Stimulated activated CD8-positive, alpha-beta memory T cell treated with anti-CD3 and anti-CD28 coated beads, Interleukin-15, amount 100 ng/mL, for 24 hours (primary cell): Measurements from ENCODE around the gene GRXCR2.
"Not testable (repeated sequence)": the region's sequence is repeated elsewhere in the genome, so short reads cannot be mapped to it uniquely, and the experiment has no call there.

Experiments
- DNase-seq: peaks from one replicate; pipeline ENCODE4 v3.0.0-alpha.2; 2020; ENCODE audit warnings: low read depth

GRXCR2 gene

DNA sequence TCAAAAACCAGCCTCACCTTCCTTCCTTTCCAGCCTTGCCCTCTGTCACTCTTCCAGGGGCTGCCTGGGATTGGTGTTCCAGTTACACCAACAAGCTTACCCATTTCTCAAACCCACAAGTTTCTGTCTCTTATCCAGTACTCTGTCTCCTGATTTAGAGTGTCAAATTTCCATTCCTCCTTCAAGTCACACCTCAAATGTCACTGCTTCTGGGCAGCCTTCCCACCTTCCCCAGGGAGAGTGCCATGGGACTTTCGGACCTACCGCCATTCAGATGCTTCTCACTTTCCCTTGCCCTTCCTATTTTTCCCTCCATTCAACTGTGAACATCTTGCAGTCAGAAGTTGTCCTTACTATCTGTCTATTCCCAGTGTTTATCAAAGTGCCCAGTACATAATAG is 2.0 kb upstream of the GRXCR2 start:
- no peak for DNase-seq

DNA sequence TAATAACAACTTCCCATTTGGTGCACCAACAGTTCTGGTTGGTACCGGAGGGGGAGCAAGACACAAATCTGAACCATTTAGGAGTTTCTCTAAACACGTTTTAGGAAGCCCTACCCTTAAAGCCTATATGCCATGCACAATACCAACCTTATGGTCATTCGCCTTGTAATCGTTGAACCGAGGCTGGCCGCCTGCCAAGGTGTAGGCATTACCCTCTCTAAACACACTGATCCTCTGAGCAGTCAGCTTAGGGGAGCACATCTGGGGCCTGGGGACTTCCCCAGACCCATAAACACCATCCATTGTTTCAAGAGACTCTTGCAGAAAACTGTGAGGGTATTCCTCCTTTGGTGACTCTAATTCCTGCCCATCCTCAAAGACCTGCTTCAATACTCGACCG is 328 bp downstream of the GRXCR2 start:
- DNase-seq = no peak

DNA sequence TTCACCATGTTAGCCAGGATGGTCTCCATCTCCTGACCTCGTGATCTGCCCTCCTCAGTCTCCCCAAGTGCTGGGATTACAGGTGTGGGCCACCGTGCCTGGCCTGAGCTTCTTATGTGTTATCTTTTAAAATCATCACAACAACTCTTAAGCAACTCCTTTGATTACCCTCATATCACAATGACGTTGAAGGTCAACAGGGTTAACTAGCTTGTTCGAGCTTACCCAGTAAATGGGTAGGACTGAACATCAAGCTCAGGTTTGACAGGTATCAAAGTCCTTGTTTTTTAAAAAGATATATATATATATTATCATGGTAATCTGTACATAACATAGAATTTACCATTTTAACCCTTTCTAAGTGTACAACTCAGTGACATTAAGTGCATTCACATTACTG is 3.1 kb downstream of the GRXCR2 start:
- DNase-seq = no peak

DNA sequence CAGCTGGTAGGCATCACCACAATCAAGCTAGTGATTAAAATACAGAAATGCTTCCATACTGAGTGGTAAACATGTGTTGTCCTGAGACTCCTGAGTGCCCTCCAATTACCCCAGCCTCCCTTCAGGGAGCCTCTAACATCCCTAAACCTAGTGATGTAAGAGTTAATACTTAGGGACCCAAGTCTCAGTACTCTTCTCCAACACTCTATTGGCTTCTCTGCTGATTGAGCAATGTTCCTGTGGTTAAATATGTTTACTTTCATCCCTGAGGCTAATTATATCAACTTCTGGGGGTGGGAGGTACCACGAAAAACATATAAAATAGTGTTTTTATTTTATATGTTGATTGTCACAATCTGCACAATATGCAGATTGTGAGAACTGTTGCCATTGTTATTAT is 5.0 kb downstream of the GRXCR2 start:
- DNase-seq = no peak

DNA sequence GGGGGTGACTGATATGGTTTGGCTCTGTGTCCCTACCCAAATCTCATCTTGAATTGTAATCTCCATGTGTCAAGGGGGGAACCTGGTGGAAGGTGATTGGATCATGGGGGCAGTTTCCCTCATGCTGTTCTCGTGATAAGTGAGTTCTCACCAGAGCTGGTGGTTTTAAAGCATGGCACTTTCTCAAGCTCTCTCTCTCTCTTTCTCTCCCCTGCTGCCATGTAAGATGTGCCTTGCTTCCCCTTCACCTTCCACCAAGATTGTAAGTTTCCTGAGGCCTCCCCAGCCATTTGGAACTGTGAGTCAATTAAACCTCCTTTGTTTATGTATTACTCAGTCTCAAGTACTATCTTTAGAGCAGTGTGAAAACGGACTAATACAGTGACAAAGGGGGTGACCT is 8.4 kb downstream of the GRXCR2 start:
- DNase-seq = not testable (repeated sequence)

DNA sequence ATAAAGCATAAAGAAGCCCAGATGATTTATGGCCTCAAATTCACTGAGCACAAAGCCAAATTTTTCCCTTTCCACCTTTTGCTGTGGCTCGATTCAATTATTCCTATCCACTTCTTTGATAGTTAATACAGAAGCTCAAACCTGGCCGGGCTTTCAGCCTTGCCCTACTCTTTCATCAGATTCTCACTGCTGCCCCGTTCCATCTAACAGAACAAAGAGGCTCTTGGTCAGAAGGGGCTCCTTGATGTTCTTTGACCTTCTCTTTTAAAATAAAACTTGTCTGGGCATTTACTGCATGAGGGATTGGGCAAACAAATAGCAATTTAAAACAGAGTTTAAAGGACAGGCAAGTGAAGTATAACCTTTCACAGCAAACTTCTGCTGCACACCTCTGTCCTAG is 9.8 kb downstream of the GRXCR2 start:
- DNase-seq = no peak

DNA sequence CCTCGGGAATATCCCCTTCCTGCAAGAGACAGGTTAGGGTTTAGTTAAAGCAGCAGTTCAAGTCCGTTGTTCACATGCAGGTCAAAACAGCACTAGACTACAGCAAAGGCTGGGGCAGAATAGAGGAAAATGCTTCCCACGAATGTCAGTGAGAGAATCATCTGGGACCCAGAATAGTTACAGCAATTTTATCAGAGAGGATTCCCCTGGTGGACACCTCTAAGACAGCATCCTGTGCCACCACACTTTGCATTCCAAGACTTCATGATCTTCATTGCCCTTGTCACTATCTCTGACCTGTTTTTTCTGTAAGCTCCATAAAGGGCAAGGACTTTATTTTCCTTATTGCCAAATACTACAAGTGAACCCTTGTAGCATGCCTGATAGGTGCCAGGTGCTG is 12.9 kb downstream of the GRXCR2 start:
- DNase-seq = no peak

DNA sequence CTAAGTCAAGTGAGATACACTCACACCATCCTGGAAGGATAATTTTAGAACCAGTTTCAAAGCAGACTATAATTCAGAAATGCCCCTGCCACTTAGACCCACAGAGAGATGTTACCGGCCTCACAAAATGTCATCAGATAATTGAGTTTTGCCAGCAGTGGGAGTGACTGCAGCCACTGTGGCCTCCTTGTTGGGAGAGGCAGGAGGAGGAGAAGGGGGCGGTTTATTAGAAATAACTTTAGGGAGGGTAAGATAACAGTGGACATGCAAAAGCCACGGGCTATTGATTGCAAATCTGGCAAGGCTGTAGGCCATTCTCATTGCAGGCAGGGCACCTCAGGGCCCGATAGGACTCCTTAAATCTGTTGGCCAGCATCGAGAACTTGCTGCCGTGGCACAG is 13.4 kb downstream of the GRXCR2 start:
- DNase-seq = no peak

DNA sequence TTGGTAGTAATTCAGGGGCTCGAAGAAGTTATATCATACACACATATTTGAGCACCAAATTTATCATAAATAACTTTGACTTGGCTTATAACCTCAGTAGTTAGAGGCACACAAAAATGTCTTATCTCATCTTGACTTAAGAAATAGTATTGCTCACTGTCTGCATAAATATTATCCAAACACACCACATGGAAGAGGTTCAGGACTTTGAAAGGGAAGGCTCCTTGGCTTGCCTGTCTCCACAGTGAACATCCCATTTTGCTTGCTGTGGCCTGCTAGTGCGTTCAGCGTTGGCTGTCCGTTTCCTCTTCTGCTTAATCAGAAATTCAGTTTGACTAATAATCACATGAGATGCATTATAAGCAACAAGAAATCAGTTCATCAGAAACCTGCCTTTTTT is 13.9 kb downstream of the GRXCR2 start:
- no peak for DNase-seq

DNA sequence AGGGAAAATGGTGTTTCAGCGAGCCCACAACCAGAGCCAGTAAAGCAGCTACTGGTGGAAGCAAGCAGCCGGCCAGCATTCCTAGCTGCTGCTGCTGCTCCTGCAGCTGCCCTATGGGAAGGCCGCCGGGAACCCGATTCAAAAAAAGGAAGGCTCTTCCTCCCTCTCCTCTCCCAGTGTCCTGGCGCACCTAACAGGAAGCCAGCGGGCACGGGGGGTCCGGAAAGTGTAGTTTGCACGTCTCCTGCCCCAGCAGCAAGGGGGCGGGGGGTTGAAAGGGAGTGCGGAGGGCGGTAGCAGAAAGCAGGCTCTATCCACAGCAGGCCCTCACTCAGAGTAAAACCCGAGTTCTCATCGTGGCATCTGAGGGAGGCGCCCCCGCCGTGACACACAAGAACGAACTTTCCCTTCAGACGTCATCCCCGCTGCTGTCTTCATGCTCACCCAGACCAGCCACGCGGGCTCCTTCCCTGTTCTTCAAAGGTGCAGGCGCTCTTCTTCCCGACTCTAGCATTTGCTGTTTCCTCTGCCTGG is 16.5 kb downstream of the GRXCR2 start:
- no peak for DNase-seq

DNA sequence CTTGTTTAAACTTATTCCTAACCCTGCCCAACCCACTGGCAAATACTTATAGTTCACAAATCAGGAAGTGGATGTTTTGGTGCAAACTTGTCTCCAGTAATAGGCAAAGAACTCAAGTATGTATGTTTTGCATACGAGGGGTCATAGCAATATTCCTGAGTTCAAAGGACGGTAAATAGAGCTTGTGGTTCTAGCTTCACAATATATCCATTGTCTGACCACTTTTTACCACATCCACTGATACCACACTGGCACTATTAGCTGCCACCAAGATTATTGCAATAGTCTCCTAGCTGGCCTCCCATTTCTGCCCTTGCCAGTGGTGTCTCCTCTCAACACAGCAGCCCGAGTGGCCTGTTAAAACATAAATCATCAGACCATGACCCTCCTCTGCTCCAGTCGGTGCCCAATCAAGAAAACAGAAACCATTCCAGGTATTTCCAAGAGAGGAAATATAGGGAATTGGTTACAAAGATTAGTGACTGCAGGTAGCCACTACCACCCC is 17.0 kb downstream of the GRXCR2 start:
- DNase-seq = no peak

DNA sequence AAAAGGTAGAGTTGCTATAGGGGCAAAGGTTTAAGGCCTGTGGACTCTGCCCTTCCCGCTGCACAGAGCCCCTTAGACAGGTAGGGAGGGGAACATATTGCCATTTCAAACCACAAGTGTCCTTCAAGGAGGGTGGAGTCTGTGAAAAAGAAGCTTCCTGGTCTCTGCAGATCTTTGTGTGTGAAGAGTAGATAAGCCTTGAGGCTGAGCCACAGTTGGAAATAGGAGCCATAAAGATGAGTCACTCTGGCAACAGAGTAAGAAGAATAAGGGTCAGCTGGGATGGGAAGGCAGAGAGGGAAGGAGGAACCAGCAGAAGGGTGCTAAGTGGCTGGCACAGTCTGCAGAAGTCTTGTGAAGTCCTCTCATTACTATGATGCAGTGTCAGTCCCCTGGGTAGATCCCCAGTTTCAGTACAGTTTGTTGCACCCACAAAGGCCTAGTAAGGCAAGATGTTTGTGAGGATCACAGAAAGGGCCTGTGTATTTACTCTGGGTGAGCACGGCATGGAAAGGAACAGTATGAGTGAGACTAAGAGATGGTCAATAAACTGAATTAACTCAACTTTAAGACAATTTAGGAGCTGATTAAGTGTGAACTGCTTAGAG is 18.1 kb downstream of the GRXCR2 start:
- no peak for DNase-seq

DNA sequence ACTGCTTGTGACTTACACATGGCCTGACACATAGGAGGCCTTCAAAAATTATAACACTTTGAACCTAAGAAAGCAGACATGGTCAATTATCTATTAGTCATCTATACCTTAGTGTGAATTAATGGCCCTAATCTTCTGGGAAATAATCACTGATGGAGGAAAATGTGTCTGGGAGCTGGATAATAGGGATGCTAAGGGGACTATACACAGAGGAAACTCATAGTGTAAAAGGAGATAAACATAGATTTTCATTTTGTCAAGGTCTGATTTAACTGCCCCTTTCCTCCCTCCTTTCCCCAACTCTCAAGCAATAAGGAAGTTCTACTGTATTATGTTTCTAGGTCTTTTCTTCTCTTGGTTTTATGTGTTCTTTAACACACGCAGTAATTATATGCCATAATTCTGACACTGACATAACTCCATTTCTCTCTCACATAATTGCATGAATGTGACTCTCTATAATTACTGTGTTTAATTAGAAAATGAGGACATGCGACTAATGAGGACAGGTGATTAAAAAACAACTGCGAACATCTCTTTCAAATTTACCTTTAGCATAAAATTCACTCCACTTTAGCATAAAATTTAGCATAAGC is 18.9 kb downstream of the GRXCR2 start:
- no peak for DNase-seq

DNA sequence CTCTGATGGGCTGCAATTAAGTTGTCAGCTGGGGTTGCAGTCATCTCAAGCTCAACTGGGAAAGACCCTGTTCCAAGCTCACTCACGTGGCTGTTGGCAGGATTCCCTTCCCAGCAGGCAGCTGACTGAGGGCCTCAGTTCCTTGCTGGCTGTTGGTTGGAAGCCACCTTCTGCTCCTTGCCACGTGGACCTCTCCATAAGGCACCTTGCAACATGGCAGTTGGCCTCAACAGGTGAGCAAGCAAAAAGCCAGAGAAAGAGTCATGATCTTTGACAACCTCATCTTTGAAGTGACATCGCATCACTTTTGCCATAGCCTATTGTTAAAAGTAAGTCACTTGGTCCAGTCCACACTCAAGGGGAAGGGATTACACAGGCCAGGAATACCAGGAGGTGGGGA is 19.8 kb downstream of the GRXCR2 start:
- DNase-seq = no peak

DNA sequence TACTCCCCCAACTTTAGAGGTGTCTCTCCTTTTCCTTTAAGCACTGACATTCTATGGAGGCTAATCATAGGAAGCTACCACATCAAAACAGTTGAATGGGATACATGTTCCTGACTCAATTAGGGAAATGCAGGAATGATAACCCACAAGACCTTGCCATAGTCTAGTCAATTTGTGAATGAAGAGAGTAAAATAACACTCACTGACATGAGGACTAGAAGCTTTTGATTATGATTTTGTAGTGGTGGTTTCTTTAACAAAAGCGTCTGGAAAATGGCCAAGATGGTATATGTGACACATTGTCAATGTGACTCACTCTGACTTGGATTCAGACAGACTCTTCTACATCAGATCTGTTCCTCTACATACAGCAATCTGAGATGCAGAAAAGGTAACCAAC is 24.0 kb downstream of the GRXCR2 start:
- no peak for DNase-seq

DNA sequence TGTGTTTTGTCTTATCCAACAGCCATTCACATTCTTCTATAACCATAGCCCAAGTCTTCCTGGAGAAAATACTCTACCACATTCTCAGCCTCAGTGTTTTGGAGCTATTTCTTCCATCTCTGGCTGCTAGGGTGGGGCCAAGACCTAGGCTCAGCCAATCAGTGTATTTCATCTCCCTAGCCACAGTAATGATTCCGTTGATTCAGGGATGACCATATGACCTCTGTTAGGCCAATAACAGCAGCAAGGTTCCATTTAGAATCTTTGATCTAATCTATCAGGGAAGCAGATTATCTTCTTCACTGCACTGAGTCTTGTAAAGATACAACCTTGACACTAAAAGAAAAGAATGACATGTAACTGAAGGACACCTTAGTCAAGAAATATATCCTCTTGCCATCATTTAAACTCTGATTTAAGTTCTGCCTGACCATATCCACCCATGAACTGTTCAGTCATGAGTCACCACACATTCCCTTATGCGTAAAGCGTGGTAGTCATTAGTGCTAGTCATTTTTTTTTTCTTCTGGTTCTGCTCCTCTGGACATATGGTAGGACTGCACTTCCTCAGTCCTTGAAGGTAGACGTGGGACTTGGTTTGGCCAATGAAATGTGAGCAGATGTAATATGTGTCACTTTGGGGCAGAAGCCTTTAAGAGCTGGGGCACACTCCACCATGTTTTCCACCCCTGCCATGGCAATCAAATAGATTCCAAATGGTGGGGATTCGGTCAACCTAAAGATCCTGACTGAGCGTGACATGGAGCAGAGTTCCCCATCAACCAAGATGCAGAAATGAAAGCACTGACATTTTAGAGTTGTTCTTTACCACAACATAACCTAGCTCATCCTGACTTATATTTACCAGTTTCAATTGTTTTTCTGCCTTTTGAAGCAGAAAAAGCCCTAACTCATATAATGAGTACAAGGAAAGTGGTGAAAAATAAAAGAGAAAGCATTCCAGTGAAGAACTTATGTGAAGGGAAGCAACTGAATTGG is 25.0 kb downstream of the GRXCR2 start:
- no peak for DNase-seq

DNA sequence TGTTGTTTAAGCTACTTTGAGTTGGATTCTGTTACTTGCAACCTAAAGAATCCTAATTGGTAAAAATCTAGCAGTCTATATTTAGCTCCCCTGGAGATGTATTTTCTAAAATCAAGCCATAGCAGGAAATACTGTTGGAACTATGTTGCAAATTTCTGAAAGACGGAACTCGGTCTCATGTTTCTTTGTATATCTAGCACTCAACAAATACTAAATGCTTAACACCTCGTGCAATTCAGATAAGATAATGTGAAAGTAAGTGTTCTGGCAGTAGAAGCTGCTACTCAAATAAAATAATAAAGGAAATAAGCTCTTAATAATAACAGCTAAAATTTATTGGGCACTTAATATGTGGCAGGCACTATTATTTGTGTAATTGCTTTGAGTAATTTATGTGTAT is 26.7 kb downstream of the GRXCR2 start:
- no peak for DNase-seq

DNA sequence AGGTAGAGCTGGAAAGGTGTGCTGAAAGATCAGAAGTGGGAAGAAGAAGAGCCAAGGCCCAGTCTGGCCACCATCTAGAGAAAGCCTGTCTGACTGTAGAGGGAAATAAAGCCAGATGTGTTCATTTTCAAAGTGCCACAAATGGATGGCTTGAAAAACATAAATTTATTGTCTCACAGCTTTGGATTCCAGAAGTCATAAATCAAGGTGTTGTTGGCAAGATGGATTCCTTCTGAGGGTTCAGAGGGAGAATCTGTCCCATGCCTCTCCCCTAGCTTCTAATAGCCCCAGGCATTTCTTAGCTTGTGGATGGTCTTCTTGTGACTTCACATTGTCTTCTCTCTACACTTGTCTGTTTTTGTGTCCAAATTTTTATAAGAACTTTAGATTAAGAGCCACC is 31.5 kb downstream of the GRXCR2 start:
- DNase-seq = no peak

DNA sequence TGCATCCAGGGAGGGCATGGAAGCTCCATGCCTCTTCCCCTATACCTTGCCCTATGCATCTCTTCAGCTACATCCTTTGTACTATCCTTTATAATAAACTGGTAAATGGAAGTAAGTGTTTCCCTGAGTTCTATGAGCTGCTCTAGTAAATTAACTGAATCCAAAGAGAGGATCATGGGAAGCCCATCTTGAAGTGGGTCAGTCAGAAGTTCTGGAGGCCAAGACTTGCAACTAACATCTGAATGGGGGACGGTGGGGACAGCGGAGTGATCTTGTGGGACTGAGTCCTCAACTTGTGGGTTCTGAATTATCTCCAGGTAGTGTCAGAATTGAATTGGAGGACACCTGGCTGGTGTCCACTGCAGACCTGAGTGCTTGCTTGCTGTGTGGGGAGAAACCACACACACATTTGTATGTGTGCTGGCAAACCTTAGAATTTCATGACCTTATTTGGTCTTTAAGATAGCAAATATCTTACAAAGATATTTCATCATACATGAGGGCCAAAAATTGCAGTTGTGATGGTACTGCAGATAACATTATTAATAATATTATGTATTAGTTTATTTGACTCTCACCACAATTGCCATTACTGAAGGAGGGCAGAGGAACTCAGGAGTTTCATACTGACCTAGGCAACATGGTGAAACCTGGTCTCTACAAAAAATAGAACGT is 32.2 kb downstream of the GRXCR2 start:
- no peak for DNase-seq

DNA sequence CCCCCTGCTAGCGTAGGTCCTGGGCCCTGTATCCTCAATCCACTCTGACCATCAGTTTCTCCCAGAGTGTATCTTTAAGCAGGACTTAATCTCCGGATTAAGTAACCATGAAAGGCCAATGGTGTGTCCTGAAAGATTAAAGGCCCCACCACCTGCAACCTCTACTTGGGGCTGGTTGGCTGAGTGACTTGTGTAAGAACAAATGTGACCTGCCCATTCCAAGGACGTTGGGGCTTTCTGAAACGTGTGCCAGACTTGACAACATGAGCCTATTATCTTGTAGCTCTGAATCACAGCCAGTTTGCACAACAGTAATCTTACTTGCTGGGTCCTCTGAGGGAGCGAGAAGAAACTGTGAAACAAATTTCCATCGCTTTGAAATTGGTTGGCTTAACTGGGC is 34.5 kb downstream of the GRXCR2 start:
- no peak for DNase-seq

DNA sequence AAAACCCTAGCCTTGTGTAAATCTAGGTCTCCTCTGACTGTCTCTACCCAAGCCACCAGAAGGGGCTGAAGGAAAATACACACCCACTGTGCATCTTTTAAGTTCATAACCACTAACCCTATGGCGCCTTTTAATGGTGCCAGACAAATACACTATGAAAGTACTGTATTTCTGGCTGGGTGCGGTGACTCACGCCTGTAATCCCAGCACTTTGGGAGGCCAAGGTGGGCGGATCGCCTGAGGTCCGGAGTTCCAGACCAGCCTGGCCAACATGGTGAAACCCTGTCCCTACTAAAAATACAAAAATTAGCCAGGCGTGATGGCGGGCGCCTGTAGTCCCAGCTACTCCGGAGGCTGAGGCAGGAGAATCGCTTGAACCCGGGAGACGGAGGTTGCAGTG is 36.6 kb downstream of the GRXCR2 start:
- DNase-seq = not testable (repeated sequence)

DNA sequence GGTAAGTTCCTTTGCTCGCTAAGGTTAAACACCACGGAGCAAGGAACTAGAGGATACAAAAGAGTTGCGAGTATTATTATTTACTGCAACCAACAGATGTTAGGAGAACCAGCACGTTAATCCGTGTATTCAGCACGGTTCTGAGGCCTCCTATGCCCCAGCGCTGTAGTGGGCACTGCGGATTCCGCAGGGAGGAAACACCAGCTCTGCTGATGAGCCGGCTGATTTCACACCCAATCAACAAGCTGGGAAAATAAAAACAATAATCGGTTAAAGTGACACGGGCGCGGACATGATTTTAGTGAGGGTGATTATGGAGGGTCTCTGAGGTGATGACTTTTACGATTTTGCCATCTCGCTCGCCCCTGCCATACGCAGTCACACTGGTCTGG is 37.0 kb downstream of the GRXCR2 start:
- no peak for DNase-seq
